GM12878 (cell line): ENCODE data around the gene RALGAPA1. TPM values are rescaled to one million over a fixed set of nuclear protein-coding genes. Genes with fewer than 3 reads are reported as not detected.

ENCODE experiments used
- ATAC-seq: fragments of 200-7000 bp; cut with Tn5 transposase; 3 replicates; pipeline ENCODE4 v1.9.1; 2020; ENCODE audit warnings: mild to moderate bottlenecking, moderate library complexity
- BruUV-seq: library from RNA; stranded (reverse); fragments of 400-500 nt; replicated peaks from 2 replicates; lab custom pipeline; 2021; lab: Mats Ljungman, UMichigan
- CTCF ChIA-PET: fragments of 300-600 bp; sonication (Branson Sonifier 250); formaldehyde crosslinking; extraction: SDS; loops from one replicate; lab custom pipeline; 2021; ENCODE audit warnings: inconsistent platforms; lab: Yijun Ruan, JAX
- POLR2A ChIA-PET: fragments of 350-600 bp; formaldehyde crosslinking; extraction: SDS; loops from one replicate; lab custom pipeline; 2021; ENCODE audit warnings: inconsistent platforms; lab: Charles Lee
- RAD21 ChIA-PET: fragments of 300-600 bp; sonication (Branson Sonifier 250); formaldehyde crosslinking; loops from one replicate; lab custom pipeline; 2023; ENCODE audit warnings: antibody characterized with exemption; ENCODE audit not compliant: unreplicated experiment; lab: Charles Lee
- SMC1A ChIA-PET: fragments of 300-600 bp; sonication (Branson Sonifier 250); formaldehyde crosslinking; loops from one replicate; lab custom pipeline; 2023; ENCODE audit not compliant: unreplicated experiment, uncharacterized antibody; lab: Charles Lee
- DNase-seq: peaks from one replicate; pipeline ENCODE4 v3.0.0-alpha.2; 2011; ENCODE audit warnings: low read depth, low spot score
- FAIRE-seq: peaks from 3 replicates; lab custom pipeline; 2011; peaks lifted over from hg19 to GRCh38; lab: Jason Lieb, UNC
- H2AFZ ChIP-seq: 2 replicates; pipeline ENCODE4 v1.6.0; 2011; ENCODE audit warnings: low read depth, low read length, control low read depth; ENCODE audit not compliant: control insufficient read depth
- H3K27ac ChIP-seq: 2 replicates; pipeline ENCODE4 v1.5.1; 2011; ENCODE audit warnings: control low read depth; ENCODE audit not compliant: control insufficient read depth, insufficient read depth
- H3K27me3 ChIP-seq, 2 experiments: replicated peaks in 1 of 2; 2 replicates each; pipeline versions ENCODE4 v1.6.0 to v1.6.1; 2011; ENCODE audit warnings: low read length in 1 of 2; ENCODE audit not compliant: control insufficient read depth in 2 of 2, insufficient read depth in 2 of 2
- H3K36me3 ChIP-seq, 2 experiments: 2 replicates each; pipeline ENCODE4 v1.5.1; 2011; ENCODE audit warnings: low read length in 1 of 2; ENCODE audit not compliant: control insufficient read depth in 2 of 2, insufficient read depth in 2 of 2
- H3K4me1 ChIP-seq: 2 replicates; pipeline ENCODE4 v1.6.1; 2011; ENCODE audit warnings: mild to moderate bottlenecking, low read length, moderate library complexity, mixed read lengths; ENCODE audit not compliant: control insufficient read depth, insufficient read depth
- H3K4me2 ChIP-seq: 2 replicates; pipeline ENCODE4 v1.6.0; 2011; ENCODE audit warnings: control low read depth; ENCODE audit not compliant: control insufficient read depth, insufficient read depth
- H3K4me3 ChIP-seq: fragments of 200-600 bp; sonication (generic); 2 replicates; pipeline ENCODE4 v1.5.1; 2016
- H3K79me2 ChIP-seq: 2 replicates; pipeline ENCODE4 v1.6.0; 2011; ENCODE audit warnings: low read length; ENCODE audit not compliant: control insufficient read depth, insufficient read depth
- H3K9ac ChIP-seq: 2 replicates; pipeline ENCODE4 v1.8.0; 2011; ENCODE audit warnings: low read length, control low read depth, mixed read lengths; ENCODE audit not compliant: control insufficient read depth, insufficient read depth
- H3K9me3 ChIP-seq: replicated peaks from 3 replicates; pipeline ENCODE4 v1.5.1; 2011; ENCODE audit warnings: mild to moderate bottlenecking, low read length; ENCODE audit not compliant: control insufficient read depth, insufficient read depth
- H4K20me1 ChIP-seq: 2 replicates; pipeline ENCODE4 v1.6.0; 2011; ENCODE audit not compliant: control insufficient read depth, insufficient read depth
- BACH1 ChIP-seq: fragments of 450-650 bp; IDR thresholded peaks from 2 replicates; pipeline ENCODE4 v1.6.1; 2017; ENCODE audit warnings: mild to moderate bottlenecking, borderline replicate concordance
- NRF1 ChIP-seq: conservative IDR thresholded peaks from 2 replicates; pipeline ENCODE4 v1.6.1; 2011; ENCODE audit warnings: mild to moderate bottlenecking, low read depth, low read length, improper control_type of control experiment
- POU2F2 ChIP-seq: IDR thresholded peaks from 3 replicates; pipeline ENCODE4 v1.6.1; 2011; ENCODE audit warnings: low read depth, mild to moderate bottlenecking, low read length, borderline replicate concordance
- SKIL ChIP-seq: fragments of 450-650 bp; IDR thresholded peaks from 2 replicates; pipeline ENCODE4 v1.6.1; 2017; ENCODE audit warnings: mild to moderate bottlenecking, low read depth, inconsistent platforms; ENCODE audit not compliant: poor library complexity, severe bottlenecking
- WGBS: methylation state at CpG from one replicate; pipeline ENCODE4 v1.1.6; 2016; ENCODE audit warnings: low lambda C conversion rate; ENCODE audit not compliant: insufficient replicate concordance, insufficient coverage; ENCODE audit errors: missing lambda C conversion rate; 5-methylcytosine and 5-hydroxymethylcytosine counted together
- in situ Hi-C: fragments of 300-500 bp; cut with MboI; formaldehyde crosslinking; loops from 9 replicates; pipeline ENCODE4 v1.14.3; 2018; ENCODE audit warnings: mixed read lengths
- intact Hi-C: fragments of 100-400 bp; cut with micrococcal nuclease; formaldehyde crosslinking; loops from one replicate; pipeline ENCODE4 v1.14.2; 2022; ENCODE audit not compliant: unreplicated experiment
- polyA plus RNA-seq, 11 experiments: library from polyadenylated mRNA; depleted of rRNA in 4 of 11; unstranded in 6 of 11; stranded (reverse) in 5 of 11; fragments of >200 nt; fragmentation: Nextera tagmentation in 4 of 11; fragmentation: Illumina TruSeq in 1 of 11; extraction: Ambion mirVana in 4 of 11; extraction: Trizol in 1 of 11; gene quantifications; 1 replicate in 1 of 11; 2 replicates in 10 of 11; pipeline versions ENCODE4 v1.2.1 to v1.2.3, GENCODE V29; 2011 to 2016; ENCODE audit warnings: inconsistent platforms in 2 of 11, missing spikeins in 2 of 11, low read depth in 1 of 11
- total RNA-seq, 4 experiments: library from RNA; depleted of rRNA in 3 of 4; stranded (reverse); fragments of >200 nt in 3 of 4; fragmentation: Illumina TruSeq in 1 of 4; extraction: Trizol in 1 of 4; gene quantifications; 2 replicates each; pipeline versions ENCODE4 v1.2.1 to v1.2.3, GENCODE V29; 2013 to 2021

The RALGAPA1 gene
- total and polyA plus RNA-seq, 10 of the 15 experiments (the other 5 are each of a cell fraction or from before 2014, with no cell fraction given), result 5.6 to 26.7 (median 14.7) TPM

DNA sequence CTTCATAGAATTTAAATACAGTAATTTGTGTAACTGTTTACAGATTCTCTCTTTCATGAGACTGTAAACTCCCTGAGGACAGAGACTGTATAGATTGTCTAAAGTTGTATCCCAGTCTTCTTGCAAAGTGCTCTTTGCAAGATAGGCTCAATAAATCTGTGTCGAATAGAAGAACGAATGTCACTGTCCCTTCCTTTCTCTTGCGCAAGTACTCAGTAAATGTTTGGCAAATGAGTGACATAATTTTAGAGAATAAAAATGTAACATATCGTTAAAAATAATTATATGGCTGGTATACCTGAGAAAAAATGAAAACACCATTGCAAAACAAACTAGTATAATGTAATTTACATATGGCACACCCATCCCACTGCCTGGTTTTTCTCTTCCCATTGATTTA is 1.9 kb upstream of the RALGAPA1 start:
- ATAC-seq (no peak), FAIRE-seq (no peak), DNase-seq (no peak)
- ChIA-PET RAD21 (no interaction called here), CTCF (no interaction called here), SMC1A (interaction anchor here (1.4 kb wide), 1 partner anchor 11 kb away, joined by 4 read pairs; no protein-coding TSS in a partner anchor), POLR2A (no interaction called here)
- Histone ChIP-seq H4K20me1 (no peaks in the 10 kb centered on the region), H3K79me2 (peaks cover 11% of the 10 kb centered on the region), H3K4me2 (no peak overlapping the region), H3K9ac (no peak overlapping the region), H3K27ac (no peak overlapping the region), H3K4me1 (no peaks in the 10 kb centered on the region), H3K9me3 (no peaks in the 10 kb centered on the region), H3K27me3 (no peaks in the 10 kb centered on the region), H3K4me3 (no peak overlapping the region), H2AFZ (no peak overlapping the region), H3K36me3 (no peaks in the 10 kb centered on the region)
- intact Hi-C loops, result no loop called here
- no peak for TF ChIP-seq BACH1
- TF ChIP-seq POU2F2, result no peak
- 97% methylated on average over 4 of the region's 4 CpGs for WGBS
- no TSS peak for BruUV-seq
- in situ Hi-C loops, result no loop called here

GRCh38 chr14:35809597-35809996 is 502 bp upstream of the RALGAPA1 start:
- ATAC-seq (no peak), DNase-seq (no peak), FAIRE-seq (no peak)
- Histone ChIP-seq H3K79me2 (peaks cover 11% of the 10 kb centered on the region), H3K27ac (no peak overlapping the region), H2AFZ (peak overlapping the region; percentile 5; the same call in 1 of the 2 replicates), H3K4me2 (no peak overlapping the region), H3K9ac (no peak overlapping the region), H3K4me1 (no peaks in the 10 kb centered on the region), H4K20me1 (no peaks in the 10 kb centered on the region), H3K9me3 (no peaks in the 10 kb centered on the region), H3K4me3 (no peak overlapping the region), H3K36me3 (no peaks in the 10 kb centered on the region), H3K27me3 (no peaks in the 10 kb centered on the region)
- ChIA-PET CTCF (interaction anchor here (1.0 to 1.4 kb wide), 2 partner anchors 13 to 16 kb away, joined by 4 to 6 read pairs; partner anchors contain the start of gene BRMS1L), SMC1A (interaction anchor here (1.4 kb wide), 1 partner anchor 13 kb away, joined by 4 read pairs; no protein-coding TSS in a partner anchor), RAD21 (no interaction called here), POLR2A (interaction anchor here (0.5 to 1.7 kb wide), 3 partner anchors 16 to 362 kb away, joined by 3 to 7 read pairs (median 3); partner anchors contain the start of gene BRMS1L)
- in situ Hi-C loops (no loop called here), intact Hi-C loops (loop anchor here (2.0 to 5.0 kb wide), 2 partner anchors 17 to 122 kb away; partner anchors contain the start of gene BRMS1L)
- 2% methylated on average over 2 of the region's 2 CpGs for WGBS
- TF ChIP-seq SKIL, result peak; percentile 5
- TF ChIP-seq NRF1, result no peak
- no TSS peak for BruUV-seq
